Stimulated activated CD8-positive, alpha-beta memory T cell treated with anti-CD3 and anti-CD28 coated beads, Interleukin-15, amount 100 ng/mL, for 1 hour (primary cell): ENCODE data around the gene EPAS1.

Experiments used
- DNase-seq: peaks from one replicate; pipeline ENCODE4 v3.0.0-alpha.2; 2020; ENCODE audit warnings: low read depth

The EPAS1 gene

DNA sequence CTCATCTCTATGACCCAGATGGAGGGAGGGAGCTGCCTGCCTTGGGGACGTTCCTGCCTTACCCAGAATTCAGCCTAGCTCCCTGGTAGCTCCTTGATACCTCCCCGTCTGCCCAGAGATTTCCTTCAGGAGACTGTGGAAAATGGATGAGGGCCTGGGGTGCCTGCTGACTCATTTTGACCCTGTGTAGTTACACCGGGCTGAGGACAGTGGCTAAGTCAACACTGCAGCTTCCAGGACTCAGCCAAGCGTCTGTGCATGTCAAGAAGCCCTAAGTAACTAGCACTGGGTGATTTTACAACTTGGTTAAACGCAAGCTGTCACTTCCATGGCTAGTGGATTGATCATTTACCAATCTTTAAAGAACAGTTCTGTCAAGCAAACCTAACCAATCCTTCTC is 23.3 kb upstream of the EPAS1 start:
- DNase-seq, result no peak

DNA sequence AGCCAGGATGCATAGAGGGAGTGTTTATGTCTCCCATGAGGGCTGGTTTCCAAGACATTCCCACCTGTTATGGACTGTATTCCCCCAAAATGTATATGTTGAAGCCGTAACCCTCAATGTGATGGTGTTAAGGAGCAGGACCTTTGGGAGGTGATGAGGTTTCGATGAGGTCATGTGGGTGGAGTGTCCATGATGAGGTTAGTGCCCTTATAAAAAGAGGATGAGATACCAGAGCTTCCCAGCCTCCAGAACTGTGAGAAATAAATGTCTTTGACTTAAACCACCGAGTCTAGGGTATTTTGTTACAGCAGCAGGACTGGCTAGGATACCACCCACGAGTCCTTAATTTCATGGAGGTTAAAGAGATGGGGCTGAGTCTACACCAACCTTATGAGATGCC is 22.6 kb upstream of the EPAS1 start:
- no peak for DNase-seq

DNA sequence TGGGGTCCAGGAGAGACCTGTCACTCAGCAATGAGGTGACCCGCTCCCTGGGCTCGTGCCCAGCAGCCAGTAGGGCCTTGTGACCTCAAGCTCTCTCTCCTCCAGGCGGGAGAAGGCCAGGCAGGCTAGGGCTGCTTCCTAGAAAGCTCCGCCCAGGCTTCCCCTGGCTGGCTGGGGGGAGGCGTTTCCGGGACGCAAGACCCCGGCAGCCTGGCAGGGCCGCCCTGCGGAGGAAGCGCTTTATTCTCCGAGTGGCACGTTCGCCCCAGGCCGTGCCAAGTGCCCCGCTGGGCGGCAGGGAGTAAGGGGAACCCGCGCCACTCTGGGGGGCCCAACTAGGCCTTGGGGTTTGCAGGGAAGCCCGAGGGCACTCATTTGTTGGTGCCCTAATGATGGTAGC is 21.2 kb upstream of the EPAS1 start:
- no peak for DNase-seq

DNA sequence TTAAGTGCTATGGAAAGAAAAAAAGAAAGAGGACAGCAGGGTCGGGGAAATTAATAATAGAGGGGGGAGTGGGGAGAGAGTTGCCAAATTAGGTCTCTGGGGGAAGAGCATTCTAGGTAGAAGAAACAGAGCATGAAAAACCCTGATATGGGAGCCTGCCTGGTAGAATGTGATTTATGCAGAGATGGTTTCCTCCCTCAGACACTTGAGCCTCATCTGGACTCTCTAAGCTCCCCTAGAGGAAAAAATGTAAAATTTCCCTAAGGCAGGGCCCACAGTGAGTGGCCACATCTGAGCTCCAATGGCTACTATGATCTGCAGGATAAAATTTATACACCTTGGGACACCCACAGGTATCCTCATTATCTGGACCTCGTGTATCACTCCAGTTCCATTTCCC is 20.6 kb upstream of the EPAS1 start:
- DNase-seq, result no peak

DNA sequence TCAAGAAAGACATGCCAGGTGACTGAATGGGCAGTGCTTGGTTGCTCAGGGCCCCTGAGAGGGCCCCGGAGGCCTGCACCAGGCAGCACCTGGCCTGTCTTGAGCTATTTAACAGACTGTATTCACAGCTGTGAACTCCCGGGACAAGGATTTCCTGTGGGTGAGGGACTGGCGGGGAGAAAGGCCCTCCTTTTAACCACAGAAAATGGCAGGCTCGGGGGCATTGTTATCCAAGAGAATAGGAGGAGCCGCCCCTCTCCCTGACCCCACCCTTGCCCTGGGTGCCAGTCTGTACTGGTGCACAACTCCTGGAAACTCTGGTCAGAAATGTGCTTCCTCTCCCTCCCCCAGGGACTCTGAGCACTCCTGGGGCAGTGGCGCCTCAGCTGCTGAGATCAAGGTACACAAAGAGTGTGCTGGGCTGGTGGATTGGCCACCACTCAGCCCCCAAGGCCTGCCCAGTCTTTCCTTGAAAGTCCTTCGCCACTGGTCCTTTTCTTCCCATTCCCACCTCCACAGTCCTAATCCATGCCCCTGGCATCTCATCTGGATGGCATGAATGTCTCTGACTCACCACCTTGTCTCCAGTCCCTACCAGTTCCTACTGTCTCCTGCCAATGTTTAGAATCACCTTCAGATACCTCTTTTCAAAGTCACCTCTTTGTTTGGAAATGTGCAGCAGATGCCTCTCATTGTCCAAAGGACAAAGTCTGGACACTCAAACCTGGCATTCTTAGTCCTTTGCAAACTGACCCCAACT is 19.6 kb upstream of the EPAS1 start:
- no peak for DNase-seq

DNA sequence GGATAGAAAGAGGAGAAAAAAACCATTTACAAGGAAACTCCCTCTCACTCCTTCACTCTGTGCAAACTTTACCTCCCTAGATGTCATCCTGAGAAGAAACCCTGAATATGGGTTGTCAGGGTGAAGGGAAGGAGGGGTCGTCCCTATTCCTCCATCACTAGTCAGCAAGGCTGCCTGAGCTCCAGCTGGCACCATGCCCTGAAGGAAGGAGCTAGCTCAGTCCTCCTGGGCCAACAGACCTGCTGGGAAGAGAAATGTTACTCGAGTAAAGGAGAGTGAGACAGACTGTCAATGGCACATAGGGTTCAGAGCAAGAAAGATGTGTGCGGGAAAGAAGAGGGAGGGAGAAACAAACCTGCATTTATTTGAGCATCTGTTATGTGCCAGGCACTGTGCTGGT is 18.3 kb upstream of the EPAS1 start:
- no peak for DNase-seq

DNA sequence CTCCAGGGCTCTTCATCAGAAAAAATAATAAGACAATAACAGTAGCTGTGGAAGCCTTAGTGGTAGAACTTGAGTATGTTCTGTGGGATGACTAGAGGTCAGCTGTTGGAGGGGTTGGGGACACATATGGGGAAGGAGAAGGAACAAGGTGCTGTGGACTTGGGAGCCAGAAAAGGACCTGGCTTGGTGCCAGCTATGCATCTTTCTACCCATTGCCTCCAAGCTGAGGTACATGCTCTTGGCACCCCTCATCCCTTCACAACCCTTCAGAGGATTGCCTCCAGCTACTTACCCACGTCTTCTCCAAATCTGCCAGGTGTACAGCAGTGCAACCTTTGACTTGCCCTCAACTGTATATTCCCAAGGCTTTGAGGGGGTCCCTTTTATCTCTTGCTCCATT is 15.3 kb upstream of the EPAS1 start:
- no peak for DNase-seq

DNA sequence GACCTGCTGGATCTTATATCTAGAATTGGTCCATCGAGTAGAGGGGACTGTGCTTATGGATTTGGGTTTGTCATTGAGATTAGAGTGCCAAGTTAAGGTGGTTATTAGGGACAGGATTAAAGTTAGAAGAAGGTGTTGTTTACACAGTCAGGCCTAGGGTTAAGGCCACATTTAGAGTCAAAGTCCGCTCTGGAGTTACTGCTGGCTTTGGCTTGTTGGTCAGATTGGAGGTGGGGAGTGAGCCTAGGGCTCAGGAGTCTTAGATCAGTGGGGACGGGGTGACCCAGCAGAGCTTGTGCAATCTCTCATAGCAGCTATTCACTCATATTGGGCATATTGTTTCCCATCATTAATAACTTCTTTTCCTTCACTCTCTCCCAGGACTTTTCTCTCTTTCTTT is 13.5 kb upstream of the EPAS1 start:
- DNase-seq, result no peak

DNA sequence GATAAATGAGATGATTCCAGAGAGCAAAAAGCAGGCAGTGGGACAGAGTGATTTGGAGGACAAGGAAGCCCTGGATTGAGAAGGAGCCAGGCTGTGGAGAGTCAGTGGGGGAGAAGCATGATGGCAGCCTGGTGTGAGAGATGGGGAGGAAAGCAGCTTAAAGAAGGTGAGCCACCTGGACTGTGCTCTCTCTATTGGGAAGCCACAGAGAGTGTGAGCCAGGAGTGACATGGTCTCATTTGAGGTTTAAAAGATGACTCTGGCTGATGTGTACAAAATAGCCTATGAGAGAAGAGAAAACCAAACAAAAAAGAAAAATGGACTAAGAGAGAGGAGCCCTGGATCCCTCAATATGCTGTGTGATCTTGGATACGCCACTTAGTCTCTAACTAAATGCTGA is 12.9 kb upstream of the EPAS1 start:
- DNase-seq, result no peak

DNA sequence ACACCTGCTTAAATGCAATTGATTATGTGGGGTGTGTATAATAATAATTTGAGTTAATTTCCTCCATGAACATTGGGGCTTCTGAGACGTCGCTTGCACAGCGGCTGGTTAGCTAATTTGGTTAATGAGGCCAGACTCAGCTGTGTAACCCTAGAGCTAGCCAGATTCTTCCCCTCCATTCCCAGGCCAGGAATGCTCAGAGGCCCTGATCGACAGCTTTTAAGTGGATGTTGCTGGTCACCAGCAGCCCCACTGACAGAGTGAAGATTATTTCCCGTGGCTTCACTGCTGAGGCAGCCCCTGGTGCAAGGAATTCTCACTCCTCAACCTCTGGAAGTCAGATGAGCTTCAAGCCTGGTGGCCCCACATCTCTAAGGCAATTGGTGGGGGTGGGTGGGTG is 12.4 kb upstream of the EPAS1 start:
- DNase-seq, result no peak

DNA sequence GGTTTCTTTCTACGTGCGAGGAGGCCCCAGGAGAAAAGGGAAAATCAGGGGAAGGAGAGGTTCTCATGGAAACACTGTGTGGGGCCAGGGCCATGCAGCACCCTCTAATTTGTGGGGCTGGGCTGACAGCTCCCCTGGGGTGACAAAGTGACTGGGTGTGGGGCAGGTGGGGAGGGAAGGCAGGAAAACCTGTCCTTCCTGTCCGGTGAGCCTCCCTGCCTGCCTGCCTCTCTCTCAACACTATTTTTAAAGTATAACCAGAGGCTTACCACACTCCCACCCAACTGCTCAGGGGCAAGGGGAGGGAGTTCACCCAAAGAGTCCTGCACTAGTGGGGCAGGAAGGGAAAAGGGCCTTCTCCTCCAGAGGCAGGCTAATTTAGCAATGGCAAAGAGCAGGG is 10.5 kb upstream of the EPAS1 start:
- no peak for DNase-seq

DNA sequence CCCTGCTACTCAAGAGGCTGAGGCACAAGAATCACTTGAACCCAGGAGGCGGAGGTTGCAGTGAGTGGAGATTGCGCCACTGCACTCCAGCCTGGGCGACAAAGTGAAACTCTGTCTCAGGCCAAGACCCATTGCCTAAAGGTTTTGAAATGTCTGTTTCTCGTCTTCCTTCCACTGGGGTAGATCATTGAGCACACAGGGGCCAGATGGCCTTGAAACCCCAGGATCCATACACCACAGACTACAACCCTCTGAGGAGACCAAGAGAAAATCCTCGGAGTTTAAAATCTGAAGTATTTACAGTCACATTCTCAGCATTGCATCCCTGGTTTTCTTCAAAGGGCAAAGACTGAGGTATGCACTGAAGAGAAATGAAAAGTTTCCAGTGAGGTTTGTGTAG is 7.1 kb upstream of the EPAS1 start:
- no peak for DNase-seq

DNA sequence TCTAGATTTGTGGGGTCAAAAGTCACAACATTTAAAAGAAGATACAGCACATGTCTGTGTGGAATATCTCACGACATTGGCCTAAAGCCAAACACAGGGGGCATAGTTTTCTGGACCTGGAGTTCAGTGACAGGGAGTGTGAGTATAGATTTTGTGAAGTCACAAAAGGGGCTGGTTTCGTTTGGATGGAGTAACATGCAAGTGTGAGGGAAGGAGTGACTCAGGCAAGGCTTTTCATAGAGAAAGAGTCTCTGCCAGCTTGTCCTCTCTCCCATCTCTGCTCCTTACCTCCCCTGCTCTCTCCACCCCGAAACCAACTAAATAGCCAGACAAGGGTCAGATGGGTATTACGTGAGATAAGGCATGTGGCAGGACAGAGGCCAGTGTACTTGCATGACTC is 3.7 kb upstream of the EPAS1 start:
- DNase-seq, result no peak

DNA sequence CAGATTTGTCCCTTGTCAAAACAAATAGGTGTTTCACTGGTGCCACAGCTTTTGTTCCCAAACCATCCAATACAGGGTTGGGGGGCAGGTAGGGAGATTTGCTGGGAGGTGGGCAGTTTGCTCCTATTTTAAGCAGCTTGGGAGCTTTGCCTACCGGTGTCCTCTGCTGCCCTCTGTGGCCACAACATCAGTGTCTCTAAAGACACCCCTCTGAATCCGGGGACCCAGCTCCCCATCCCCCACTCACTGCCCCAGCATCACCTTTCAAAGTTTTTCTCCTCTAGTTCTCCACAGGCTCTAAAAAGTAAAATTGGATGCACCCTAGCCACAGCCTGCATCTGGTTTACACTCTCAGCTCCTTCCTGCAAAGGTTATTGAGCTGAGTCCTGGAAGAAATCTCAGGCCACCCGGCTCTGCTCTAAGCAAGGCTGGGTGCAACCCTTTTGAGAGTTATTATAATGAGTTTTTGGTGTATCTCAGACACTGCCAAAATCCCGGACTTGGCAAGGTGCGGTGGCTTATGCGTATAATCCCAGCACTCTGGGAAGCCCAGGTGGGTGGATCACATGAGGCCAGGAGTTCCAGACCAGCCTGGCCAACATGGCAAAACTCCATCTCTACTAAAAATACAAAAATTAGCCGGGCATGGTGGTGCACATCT is 2.9 kb upstream of the EPAS1 start:
- no peak for DNase-seq

DNA sequence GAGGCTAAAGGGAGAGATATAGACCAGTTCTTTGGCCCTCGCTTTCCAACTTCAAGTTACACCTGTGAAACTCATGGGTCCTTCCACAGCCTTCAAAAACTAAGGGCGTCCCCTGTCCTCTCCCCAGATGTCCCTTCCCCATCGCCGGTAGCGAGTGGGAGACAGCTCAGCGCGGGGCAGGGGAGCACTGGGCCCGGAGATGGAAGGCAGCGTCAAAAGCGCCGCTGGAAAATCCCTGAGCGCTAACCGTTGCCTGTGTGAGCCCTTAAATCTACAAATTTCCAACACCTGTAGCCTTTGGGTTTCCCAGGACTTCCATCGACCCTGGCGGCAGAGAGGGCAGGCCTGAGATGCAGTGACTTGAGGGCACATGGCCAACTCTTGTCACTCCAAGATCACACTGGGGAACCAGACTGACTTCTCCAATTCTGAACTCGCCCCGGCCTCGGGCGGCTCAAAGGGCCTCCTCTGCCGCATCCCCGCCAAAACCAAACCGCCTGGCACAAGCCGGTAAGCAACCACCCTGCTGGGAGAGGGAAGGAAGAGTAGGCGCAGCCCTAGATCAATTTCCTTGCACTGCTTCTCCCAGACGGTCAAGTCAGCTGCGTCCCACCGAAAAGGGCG is 879 bp upstream of the EPAS1 start:
- DNase-seq, result no peak

DNA sequence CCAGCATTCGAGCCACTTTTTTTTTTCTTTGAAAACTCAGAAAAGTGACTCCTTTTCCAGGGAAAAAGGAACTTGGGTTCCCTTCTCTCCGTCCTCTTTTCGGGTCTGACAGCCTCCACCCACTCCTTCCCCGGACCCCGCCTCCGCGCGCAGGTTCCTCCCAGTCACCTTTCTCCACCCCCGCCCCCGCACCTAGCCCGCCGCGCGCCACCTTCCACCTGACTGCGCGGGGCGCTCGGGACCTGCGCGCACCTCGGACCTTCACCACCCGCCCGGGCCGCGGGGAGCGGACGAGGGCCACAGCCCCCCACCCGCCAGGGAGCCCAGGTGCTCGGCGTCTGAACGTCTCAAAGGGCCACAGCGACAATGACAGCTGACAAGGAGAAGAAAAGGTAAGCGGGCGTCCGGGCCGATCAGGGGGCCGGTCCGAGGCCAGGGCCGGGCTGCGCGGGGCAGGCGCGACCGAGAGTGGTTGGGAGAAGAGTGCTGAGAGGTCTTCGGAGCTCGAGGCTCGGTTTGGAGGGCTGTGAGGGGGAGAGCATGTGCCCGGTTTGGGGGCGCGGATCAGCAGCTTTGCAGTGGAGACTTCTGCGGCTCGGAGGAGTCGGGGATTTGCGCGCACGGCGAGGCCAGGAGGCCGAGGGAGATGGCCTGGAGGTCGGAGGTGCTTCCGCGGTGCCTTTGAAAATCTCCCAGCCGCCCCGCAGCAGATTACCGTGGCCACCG is 502 bp downstream of the EPAS1 start:
- peak; percentile 64 for DNase-seq

DNA sequence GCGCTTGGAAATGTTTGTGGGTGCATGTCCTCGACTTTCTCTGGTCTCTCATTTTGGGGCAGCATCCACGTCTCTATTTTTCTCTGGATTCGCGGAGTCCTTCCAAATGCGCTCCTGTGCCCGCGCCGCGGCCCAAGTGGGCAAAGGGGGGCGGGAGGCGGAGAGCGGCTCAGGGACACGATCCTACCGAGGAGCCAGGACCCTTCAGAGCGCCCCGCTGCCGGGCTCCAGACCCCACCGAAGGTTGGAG is 990 bp downstream of the EPAS1 start:
- DNase-seq, result no peak

DNA sequence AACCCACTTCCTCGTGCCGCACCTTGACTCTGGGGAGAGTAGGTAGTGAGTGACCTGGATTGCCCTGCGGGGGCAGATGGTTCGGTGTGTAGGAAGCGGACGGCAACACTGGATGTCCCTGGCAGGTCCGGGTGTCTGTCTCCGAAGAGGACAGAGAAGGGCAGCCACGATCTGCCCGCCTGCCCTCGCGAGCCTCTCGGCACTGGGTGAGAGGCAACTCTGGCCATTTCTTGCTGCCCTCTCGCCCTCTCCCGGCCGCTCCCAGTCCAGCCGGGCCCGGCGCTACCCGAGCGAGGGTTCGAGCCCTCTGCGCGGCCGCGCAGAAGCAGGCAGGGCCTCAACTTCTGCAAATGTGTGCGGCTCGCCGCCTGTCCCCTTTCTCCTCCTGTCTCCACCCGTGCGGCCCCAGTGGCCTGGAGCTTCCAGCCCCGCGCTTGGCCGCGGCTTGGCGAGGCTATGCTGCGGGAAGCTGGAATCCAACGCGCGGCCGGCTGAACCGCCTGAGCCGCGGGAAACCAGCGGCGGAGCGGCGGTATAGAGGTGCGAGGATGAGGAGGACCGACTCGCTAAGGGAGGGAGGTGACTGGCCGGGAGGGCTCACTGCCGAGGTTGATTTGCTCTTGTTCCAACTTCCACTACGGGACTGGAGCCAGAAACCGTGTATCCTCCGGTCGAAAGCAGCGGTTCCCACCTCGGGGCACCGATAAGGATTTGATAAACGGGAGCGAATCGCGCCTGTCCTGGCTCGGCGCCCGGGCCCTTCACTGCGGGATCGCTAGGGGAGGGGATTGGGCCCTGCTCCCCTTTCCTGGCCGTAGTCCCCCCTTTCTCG is 1.5 kb downstream of the EPAS1 start:
- no peak for DNase-seq

DNA sequence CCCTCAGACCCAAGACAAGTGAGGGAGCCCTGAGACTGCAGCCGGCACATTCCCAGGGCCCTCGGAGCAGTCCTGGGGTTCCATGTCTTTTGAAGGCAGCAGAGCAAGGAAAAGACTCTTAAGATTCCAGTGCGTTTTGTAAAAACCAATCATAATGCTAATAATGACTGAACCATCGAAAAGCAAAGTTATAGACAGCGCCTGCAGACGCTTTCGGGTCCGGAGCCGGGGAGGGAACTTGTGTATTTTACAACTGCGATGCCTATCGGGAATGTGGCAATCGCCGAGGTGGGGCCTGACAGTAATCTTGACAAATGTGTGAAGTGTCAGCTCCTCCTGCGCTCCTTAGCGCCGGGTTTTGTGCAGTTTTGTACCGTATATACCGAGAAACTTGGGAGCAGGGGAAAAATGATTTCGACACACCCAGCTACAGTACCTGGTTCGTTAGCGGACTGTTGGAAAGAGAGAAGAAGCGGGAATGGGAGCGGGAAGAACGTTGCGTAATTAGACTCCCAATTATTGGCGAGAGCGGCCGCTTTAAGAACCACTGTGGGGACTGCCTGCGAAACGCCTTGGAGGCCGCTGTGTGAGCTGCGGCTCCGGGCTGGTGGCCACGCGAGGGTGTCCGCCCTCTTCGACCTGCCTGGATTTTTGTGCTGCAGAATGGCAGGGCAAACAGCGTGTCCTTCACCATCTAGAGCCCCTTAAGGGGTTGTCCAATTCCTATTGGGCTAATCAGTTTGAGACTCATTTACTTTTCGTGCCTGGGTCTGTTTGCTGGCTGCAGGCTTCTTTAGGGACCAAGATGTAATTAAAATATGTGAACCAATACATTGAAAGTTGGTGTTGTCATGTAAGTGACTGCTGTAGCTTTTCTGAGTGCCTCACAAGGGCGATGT is 2.4 kb downstream of the EPAS1 start:
- no peak for DNase-seq

DNA sequence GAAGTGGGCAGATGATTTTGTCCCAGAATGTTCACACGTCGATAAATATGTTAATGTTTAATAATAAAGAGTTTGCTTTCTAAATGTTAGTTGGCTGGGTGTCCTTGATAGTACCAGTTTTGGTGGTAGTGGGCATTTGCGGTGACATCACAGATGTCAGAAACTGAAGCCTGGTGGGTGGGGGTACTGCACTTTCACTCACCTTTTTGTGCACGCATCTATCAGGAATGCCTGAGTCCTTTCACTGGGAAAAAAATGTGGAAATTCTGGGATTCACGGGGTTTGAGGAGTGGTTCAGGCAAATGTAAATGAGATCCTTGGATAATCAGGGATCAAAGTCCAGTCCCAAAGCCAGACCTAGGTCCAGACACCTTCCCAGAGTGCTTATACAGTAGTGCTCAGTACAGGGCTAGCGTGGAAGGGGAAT is 3.2 kb downstream of the EPAS1 start:
- no peak for DNase-seq

DNA sequence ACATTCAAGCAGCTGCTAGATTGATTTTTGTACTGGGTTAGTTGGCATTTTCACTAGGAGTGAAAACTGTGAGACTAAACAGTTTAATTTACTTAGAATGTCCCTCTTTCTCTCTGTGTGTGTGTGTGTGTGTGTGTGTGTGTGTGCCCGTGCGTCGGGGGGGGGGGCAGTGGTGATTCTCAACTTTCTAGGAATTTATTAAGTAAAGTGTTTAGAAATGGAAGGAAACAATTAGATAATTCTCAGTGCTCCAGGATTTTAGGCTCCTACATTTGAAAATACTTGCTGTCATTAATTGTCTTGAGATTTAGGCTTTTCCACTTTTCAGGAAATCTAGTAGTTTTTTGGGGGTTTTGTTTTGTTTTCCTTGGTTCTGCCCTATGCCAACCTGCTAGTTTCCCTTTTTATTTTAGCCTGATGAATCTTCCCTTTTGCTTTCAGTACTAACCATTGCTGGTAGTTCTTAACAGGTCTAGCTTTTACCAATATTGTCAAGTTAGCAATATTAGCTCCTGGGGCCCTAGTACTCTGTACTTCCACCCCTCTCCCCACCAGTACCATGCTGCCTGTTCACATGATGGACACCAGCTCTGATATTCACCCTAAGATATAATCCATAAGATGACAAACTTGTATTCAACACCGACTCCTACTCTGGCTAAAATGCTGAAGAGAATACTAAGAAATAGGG is 4.9 kb downstream of the EPAS1 start:
- no peak for DNase-seq
